Esophagus muscularis mucosa (tissue), 3 donors: ENCODE measurements around the gene HILPDA.

Source experiments
- POLR2AphosphoS5 ChIP-seq, 2 donors: sonication (generic); formaldehyde crosslinking; IDR thresholded peaks; one replicate each; pipeline ENCODE4 v1.6.1; 2017; ENCODE audit warnings: antibody characterized with exemption in 2 of 2
- TF ChIP-seq, protein P1 (sequence below), 3 experiments: fragments of 200-600 bp in 2 of 3; fragments of 450-650 bp in 1 of 3; sonication (generic) in 2 of 3; IDR thresholded peaks; one replicate each; pipeline ENCODE4 v1.5.1; 2017 to 2019; ENCODE audit warnings: antibody characterized with exemption in 3 of 3, mild to moderate bottlenecking in 2 of 3, moderate library complexity in 1 of 3

DNA sequence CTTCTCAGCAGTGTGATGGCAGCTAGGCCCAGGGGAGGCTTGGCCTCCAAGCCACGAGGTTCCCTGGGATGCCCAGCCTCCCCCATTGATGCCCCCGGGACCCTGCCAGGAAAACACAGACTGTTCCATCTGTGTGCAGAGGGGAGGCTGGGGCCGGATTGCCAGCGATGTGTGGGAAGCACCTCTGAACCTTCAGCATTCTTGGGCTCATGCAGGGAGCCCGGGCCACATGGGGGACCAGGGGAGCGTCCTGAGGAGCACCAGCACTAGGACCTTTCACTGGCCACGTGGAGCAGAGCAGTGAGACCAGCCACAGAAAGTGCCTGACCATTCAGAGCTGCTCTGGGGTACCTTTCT is 48.5 kb upstream of the HILPDA start:
- no peak for TF ChIP-seq POLR2AphosphoS5 (IDR thresholded peaks at IDR 0.05)
- TF ChIP-seq, protein P1, sequence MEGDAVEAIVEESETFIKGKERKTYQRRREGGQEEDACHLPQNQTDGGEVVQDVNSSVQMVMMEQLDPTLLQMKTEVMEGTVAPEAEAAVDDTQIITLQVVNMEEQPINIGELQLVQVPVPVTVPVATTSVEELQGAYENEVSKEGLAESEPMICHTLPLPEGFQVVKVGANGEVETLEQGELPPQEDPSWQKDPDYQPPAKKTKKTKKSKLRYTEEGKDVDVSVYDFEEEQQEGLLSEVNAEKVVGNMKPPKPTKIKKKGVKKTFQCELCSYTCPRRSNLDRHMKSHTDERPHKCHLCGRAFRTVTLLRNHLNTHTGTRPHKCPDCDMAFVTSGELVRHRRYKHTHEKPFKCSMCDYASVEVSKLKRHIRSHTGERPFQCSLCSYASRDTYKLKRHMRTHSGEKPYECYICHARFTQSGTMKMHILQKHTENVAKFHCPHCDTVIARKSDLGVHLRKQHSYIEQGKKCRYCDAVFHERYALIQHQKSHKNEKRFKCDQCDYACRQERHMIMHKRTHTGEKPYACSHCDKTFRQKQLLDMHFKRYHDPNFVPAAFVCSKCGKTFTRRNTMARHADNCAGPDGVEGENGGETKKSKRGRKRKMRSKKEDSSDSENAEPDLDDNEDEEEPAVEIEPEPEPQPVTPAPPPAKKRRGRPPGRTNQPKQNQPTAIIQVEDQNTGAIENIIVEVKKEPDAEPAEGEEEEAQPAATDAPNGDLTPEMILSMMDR (IDR thresholded peaks at IDR 0.05) = no peak
